Measurements from ENCODE around the gene ATP6V0C.

The ATP6V0C gene

GRCh38 chr16:2472488-2472864 lies 41.3 kb upstream of the ATP6V0C start:
- no peak for TF ChIP-seq CTCF (IDR thresholded peaks at IDR 0.05)
- H3K27ac ChIP-seq: no peak overlapping the region
- DNase-seq (ENCODE audit: low spot score): no peak
- no peak overlapping the region for H3K4me3 ChIP-seq

GRCh38 chr16:2472885-2473445 lies 40.8 kb upstream of the ATP6V0C start:
- no peak for TF ChIP-seq CTCF (IDR thresholded peaks at IDR 0.05)
- Histone ChIP-seq H3K4me3 (no peak overlapping the region), H3K27ac (no peak overlapping the region)
- no peak for DNase-seq (ENCODE audit: low spot score)

GRCh38 chr16:2473446-2473926 lies 40.3 kb upstream of the ATP6V0C start:
- no peak for TF ChIP-seq CTCF (IDR thresholded peaks at IDR 0.05)
- H3K4me3 ChIP-seq: peak overlapping the region; percentile 78
- DNase-seq (ENCODE audit: low spot score): no peak
- H3K27ac ChIP-seq: no peak overlapping the region

GRCh38 chr16:2473999-2474876 lies 39.5 kb upstream of the ATP6V0C start:
- DNase-seq (ENCODE audit: low spot score): no peak
- no peak for TF ChIP-seq CTCF (IDR thresholded peaks at IDR 0.05)
- peak overlapping the region; percentile 78 for H3K4me3 ChIP-seq
- peak overlapping the region; percentile 16 to 81 for H3K27ac ChIP-seq

- DNase-seq (ENCODE audit: low spot score): peak; percentile 86
- Histone ChIP-seq H3K4me3 (peak within 1 kb of the TSS; percentile 78), H3K27ac (peak within 1 kb of the TSS; percentile 16 to 81)
- TF ChIP-seq CTCF (IDR thresholded peaks at IDR 0.05): no peak
These were observed 38.8 kb upstream of the ATP6V0C start, which contains the start of gene TBC1D24 for GRCh38 chr16:2474877-2475412. TSS of gene TBC1D24 (plus strand) at chr16:2475127. CDS start at chr16:2496149, 21,022 bp downstream.

GRCh38 chr16:2475413-2476344 lies 38.1 kb upstream of the ATP6V0C start:
- no peak for DNase-seq (ENCODE audit: low spot score)
- TF ChIP-seq CTCF (IDR thresholded peaks at IDR 0.05): no peak
- Histone ChIP-seq H3K27ac (peak overlapping the region; percentile 10 to 81), H3K4me3 (peak overlapping the region; percentile 78)

All from coronary artery (tissue), 2 donors.